Upper lobe of left lung (tissue), 4 donors: ENCODE measurements around the gene RETN.

Experiments
- CTCF ChIP-seq, 6 experiments: fragments of 450-650 bp in 4 of 6; fragments of 200-600 bp in 2 of 6; sonication (generic) in 2 of 6; IDR thresholded peaks; one replicate each; pipeline ENCODE4 v1.5.1; 2016 to 2019; ENCODE audit warnings: antibody characterized with exemption in 6 of 6
- POLR2A ChIP-seq, 4 donors: fragments of 450-650 bp; IDR thresholded peaks; one replicate each; pipeline ENCODE4 v1.5.1; 2016 to 2017; ENCODE audit warnings: antibody characterized with exemption in 4 of 4, mild to moderate bottlenecking in 2 of 4

- no peak for TF ChIP-seq POLR2A (IDR thresholded peaks at IDR 0.05)
- no peak for TF ChIP-seq CTCF (IDR thresholded peaks at IDR 0.05)
Measured at GRCh38 chr19:7662657-7663056, 6.2 kb upstream of the RETN start.
